ENCODE results near the gene CAMK1D. TPM values are rescaled to one million over a fixed set of nuclear protein-coding genes. Genes with fewer than 3 reads are reported as not detected.
A peak's percentile ranks its signal among the peaks of the same experiment; 100 is the strongest.

CAMK1D gene
- polyA plus RNA-seq, 1 of the 3 experiments (the other 2 are of a cell fraction), result 4.1 TPM

DNA sequence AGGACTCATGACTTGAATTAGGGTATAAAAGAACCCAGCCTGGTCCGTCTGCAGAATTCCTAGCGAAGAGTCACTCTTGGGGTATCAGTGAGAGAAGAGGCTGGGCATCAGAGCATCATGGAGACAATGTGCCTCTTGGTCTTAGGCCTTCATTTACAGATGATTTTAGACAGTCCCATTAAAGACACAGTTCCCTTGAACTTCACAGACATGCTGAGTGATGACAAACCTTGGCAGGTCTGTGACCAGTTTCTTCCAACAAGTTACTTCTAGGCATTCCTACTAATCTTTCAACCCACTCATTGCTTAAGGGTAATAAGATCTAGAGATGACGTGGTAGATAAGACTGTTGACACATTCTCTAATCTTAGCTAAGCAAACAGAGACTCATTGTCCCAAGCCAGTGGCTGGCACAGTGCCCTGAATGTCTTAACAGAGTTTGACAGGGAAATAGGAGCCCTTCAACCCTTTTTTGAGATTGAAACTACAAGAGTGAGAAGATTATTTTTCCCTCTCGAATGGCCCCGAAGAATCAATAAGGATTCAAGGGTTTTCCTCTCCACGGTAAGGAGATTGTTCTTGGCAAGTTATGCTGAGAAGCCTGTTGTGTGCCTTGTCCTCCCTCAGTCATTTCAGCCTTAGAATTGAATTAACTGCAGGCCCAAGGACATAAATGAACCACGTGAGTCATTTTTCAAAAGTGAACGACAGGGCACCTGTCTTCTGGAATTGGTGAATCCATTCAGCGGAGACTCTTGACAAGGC lies 371.1 kb downstream of the CAMK1D start (continued):
- TF ChIP-seq FOXM1 (IDR thresholded peaks at IDR 0.05; ENCODE audit: low read depth), result no peak
- no peak for TF ChIP-seq RCOR1 (IDR thresholded peaks at IDR 0.05; ENCODE audit: low read length)
- no peak for TF ChIP-seq SIN3A (IDR thresholded peaks at IDR 0.05; ENCODE audit: borderline replicate concordance, low read depth, low read length)
- TF ChIP-seq GATA2 (CRISPR knock-in tag; IDR thresholded peaks at IDR 0.05), result no peak
- TF ChIP-seq CHD2 (IDR thresholded peaks at IDR 0.05; ENCODE audit: low read length, partially characterized antibody), result no peak
- no peak for TF ChIP-seq EZH2phosphoT487 (IDR thresholded peaks at IDR 0.05; ENCODE audit: borderline replicate concordance, low read depth)
- TF ChIP-seq NFIC (IDR thresholded peaks at IDR 0.05; ENCODE audit: borderline replicate concordance), result peak; percentile 82
- TF ChIP-seq, protein P1, sequence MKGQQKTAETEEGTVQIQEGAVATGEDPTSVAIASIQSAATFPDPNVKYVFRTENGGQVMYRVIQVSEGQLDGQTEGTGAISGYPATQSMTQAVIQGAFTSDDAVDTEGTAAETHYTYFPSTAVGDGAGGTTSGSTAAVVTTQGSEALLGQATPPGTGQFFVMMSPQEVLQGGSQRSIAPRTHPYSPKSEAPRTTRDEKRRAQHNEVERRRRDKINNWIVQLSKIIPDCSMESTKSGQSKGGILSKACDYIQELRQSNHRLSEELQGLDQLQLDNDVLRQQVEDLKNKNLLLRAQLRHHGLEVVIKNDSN (IDR thresholded peaks at IDR 0.05; ENCODE audit: borderline replicate concordance, low read depth), result no peak
- no peak for TF ChIP-seq YY1 (IDR thresholded peaks at IDR 0.05; ENCODE audit: low read depth)
- TF ChIP-seq ELF1 (IDR thresholded peaks at IDR 0.05), result no peak
- no peak for TF ChIP-seq SMC3 (IDR thresholded peaks at IDR 0.05; ENCODE audit: low read depth, low read length)
- no peak for TF ChIP-seq MXI1 (IDR thresholded peaks at IDR 0.05; ENCODE audit: low read depth, low read length)

DNA sequence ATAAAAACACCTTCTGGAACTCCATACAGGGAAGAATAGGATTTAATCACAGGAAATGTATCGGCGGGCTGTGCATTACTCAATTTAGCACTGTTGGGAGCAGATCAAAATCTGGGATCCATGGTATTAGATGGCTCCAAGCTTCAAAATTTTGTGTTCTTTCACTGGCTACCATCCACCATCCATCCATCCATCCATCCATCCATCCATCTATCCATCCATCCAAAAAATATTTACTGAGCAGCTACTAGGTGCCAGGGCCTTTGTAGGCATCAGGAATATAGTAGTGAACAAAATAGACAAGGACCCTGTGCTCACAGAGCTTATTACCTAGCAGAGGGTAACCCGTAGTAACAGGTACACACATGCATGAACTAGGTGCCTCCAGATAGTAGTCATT lies 372.0 kb downstream of the CAMK1D start:
- ChIA-PET CTCF (interaction anchor here (0.7 to 2.2 kb wide), 3 partner anchors 10 to 457 kb away, joined by 4 to 7 read pairs (median 5); no protein-coding TSS in a partner anchor), POLR2A (no interaction called here)
- H3K9ac ChIP-seq, result no peak overlapping the region
- 100% methylated on average over 3 of the region's 3 CpGs for WGBS (ENCODE audit: low lambda C conversion rate)
- no peak overlapping the region for H3K4me3 ChIP-seq (ENCODE audit: low read depth in 2 of 2, low read length in 1 of 2)
- H3K79me2 ChIP-seq (ENCODE audit: insufficient read depth), result no peaks in the 10 kb centered on the region
- H3K36me3 ChIP-seq (replicated peaks in 1 of 2; ENCODE audit: control insufficient read depth in 1 of 2, insufficient read depth in 2 of 2, low read length in 1 of 2), result no peaks in the 10 kb centered on the region
- peaks cover 4 to 8% of the 10 kb centered on the region in 2 experiments; a peak in 3 of 4 replicates for H3K4me1 ChIP-seq (ENCODE audit: control insufficient read depth in 1 of 2, insufficient read depth in 2 of 2, low read depth in 1 of 2, low read length in 1 of 2)
- no peak overlapping the region for H2AFZ ChIP-seq (ENCODE audit: low read depth)
- DNase-seq, result no peak
- no peak overlapping the region for H3K4me2 ChIP-seq
- H3K27ac ChIP-seq (ENCODE audit: low read depth in 2 of 2, low read length in 1 of 2), result no peak overlapping the region
- peaks cover 3% of the 10 kb centered on the region for H3F3A ChIP-seq (replicated peaks; ENCODE audit: insufficient read depth)
- TF ChIP-seq, protein P1 (IDR thresholded peaks at IDR 0.05; ENCODE audit: borderline replicate concordance, low read depth), result no peak
- TF ChIP-seq GABPA (IDR thresholded peaks at IDR 0.05; ENCODE audit: low read depth) (no peak), FOXM1 (IDR thresholded peaks at IDR 0.05; ENCODE audit: low read depth) (no peak), MXI1 (IDR thresholded peaks at IDR 0.05; ENCODE audit: low read depth, low read length) (no peak), NRF1 (IDR thresholded peaks at IDR 0.05; ENCODE audit: low read depth, low read length) (no peak)
- no peaks in the 10 kb centered on the region for H3K9me3 ChIP-seq
- H3K9me2 ChIP-seq, result no peaks in the 10 kb centered on the region
- H3K27me3 ChIP-seq (ENCODE audit: insufficient read depth), result no peaks in the 10 kb centered on the region
- no peaks in the 10 kb centered on the region for H4K20me1 ChIP-seq (ENCODE audit: insufficient read depth)

Data from SK-N-SH (cell line).